GM18861 (cell line): ENCODE results near the gene RBM39.
"Not testable (repeated sequence)": the region's sequence is repeated elsewhere in the genome, so short reads cannot be mapped to it uniquely, and the experiment has no call there.

Experiments used
- ATAC-seq: cut with Tn5 transposase; IDR thresholded peaks from one replicate; pipeline ENCODE4 v1.9.1; 2021; ENCODE audit not compliant: unreplicated experiment

Gene RBM39

DNA sequence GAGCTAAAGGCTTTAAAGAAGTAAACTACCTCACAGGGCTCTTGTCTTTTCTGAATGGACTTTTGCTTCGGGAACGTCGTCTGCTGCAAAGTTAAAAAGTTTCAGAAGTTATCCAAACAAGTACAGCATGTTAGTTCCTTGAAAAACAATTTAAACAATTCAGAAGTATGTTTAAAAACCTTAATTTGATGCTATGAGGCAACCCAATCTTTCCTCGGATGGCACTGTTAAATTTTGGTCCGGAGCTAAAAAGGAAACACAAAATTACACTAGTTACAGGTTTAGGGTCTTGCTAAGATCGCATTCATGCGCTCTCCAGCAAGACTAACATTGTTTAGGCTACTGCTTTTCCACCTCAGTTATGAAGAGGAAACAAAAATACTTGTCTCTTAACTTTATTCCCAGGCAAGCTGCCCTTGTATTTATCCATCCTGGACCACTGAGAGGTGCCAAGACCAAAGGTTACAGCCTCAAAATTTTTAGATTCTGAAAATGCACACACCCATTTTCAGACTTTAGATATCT is 12.7 kb downstream of the RBM39 start:
- no peak for ATAC-seq

DNA sequence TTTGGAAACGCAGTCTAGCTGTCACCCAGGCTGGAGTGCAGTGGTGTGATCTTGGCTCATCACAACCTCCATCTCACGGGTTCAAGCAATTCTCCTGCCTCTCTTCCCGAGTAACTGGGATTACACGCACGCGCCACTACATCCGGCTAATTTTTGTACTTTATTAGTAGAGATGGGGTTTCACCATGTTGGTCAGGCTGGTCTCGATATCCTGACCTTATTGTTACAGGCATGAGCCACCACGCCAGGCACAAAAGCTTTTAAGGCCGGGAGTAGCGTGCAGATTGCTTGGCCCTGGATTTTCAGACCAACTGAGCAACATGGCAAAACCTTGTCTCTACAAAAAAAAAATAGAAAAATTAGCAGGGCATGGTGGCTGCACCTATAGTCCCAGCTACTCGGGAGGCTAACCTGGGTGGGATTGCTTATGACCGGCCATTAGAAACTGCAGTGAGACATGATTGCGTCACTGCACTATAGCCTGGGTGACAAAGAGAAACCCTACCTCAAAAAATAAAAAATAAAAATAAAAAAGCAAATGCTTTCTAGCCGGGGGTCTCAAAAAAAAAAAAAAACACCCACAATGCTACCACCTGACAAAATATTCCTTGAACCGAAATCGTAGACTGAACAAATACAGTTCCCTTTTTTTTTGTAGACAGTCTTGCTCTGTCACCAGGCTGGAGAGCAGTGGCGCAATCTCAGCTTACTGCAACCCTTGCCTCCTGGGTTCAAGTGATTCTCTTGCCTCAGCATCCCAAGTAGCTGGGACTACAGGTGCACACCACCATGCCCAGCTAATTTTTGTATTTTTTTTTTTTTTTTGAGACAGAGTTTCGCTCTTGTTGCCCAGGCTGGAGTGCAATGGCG is 15.0 kb downstream of the RBM39 start:
- no peak for ATAC-seq

DNA sequence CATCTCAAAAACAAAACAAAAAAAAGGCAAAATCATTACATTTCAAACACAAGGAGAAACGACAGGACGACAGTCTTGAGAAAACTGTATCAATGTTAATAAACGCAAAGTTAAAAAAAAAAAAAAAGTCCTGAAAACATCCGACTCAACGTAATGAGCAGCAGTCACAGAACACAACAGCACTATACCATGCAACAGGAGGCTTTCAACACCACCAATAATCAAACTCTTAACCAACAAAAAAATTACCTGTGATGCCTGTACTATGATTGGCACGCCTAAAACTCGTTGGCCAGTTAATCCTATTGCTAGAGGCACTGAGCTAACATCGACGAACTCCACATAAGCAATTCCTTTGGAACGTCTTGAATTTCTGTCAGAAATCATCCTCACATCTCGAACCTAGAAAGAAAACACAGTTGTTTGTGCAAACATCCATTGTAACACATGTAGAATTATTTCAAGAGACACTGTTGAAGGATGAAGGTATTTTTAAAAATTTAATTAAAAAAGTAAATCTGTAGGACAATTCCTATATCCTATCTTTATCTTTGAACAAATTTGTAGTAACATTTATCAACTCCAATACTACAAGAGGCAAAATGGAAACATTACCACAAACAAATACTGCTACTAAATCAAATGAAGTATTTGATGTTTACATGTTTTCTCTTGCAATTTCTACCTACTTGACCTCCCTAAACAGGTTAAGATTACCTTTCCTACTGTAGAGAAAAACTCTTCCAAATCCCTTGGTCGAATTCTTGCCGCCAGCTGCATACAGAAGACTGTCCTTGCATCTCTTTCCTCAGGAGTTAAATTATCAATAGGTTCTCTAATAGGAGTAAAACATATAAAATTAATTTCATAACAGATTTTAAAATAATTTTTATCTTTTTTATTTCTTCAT is 17.5 kb downstream of the RBM39 start:
- ATAC-seq = no peak

- ATAC-seq = not testable (repeated sequence)
Observed at GRCh38 chr20:35723652-35724320, 18.3 kb downstream of the RBM39 start.

DNA sequence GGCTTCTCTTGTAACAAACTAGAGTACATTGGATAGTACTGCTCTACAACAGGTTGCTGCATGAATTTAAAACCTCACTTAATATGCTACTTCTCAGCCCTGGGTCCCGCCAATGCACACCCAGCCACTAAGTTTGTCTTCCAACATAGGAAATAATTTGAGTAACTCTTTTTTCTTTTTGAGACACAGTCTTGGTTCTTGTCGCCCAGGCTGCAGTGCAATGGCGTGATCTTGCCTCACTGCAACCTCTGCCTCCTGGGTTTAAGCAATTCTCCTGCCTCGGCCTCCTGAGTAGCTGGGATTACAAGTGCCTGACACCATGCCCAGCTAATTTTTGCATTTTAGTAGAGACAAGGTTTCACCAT is 18.8 kb downstream of the RBM39 start:
- not testable (repeated sequence) for ATAC-seq

- ATAC-seq = no peak
Observed at GRCh38 chr20:35721621-35722020, 20.4 kb downstream of the RBM39 start.

DNA sequence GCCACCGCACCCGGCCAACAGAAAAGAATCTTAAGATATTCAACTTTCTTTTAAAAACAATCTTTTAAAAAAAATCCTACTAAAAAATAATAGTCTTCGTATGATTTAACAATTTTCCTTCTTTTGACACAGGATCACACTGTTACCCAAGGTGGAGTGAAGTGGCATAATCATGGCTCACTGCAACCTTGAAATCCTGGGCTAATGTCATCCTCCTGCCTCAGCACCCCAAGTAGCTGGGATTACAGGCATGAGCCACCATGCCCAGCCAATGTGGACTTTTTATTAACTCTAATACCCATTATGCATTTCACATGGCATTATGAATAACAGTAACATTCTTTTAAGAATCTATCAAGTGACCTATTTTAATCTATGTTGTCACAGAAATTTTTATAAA is 20.8 kb downstream of the RBM39 start:
- ATAC-seq = no peak

GRCh38 chr20:35720165-35721123 is 21.6 kb downstream of the RBM39 start:
- ATAC-seq = no peak

- ATAC-seq = no peak
Observed at GRCh38 chr20:35719717-35720116, 22.3 kb downstream of the RBM39 start.

DNA sequence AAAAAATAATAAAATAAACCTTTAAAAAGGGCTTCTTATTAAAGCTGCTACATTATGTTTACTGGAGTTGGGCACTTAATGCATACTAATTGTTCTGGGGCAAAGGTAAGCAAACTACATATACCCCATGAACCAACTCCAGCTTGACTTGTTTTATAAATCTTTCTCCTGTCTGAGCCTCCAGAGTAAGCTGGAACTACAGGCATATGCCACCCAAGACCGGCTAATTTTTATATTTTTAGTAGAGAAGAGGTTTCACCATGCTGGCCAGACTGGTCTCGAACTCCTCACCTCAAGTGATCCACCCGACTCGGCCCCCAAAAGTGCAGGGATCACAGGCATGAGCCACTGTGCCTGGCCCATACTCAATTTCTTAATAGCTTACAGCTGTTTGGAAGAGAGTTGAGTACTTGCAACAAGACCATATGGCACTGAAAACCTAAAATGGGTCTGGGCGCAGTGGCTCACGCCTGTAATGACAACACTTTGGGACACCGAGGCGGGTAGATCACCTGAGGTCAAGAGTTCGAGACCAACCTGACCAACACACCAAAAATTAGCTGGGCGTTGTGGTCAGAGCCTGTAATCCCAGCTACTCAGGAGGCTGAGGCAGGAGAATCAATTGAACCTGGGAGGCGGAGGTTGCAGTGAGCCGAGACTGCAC is 23.0 kb downstream of the RBM39 start:
- no peak for ATAC-seq

DNA sequence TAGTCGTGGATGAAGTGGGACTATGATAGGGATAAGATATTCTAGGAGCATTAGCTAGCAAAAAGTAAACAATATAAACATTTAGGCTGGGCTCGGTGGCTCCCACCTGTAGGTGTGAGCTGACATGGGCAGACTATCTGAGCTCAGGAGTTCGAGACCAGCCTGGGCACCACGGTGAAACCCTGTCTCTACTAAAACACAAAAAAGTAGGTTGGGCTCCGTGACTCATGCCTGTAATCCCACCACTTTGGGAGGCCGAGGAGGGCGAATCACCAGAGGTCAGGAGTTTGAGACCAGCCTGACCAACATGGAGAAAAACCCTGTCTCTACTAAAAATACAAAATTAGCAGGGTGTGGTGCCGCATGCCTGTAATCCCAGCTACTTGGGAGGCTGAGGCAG is 23.7 kb downstream of the RBM39 start:
- not testable (repeated sequence) for ATAC-seq

DNA sequence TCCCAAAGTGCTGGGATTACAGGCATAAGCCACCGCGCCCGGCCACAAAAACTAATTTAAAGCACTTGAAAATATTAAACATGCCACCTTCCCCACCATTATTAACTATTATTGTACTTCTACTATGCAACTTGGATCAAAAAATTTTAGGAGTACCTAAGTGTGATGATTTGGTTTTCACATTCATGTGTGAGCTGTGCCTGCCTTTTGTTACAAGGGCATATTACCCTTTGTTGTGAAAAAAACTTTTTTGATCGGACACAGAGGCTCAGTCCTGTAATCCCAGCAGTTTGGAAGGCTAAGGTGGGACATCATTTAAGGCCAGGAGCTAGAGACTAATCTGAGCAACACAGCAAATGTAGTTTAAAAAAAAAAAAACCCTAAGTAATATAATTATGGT is 25.7 kb downstream of the RBM39 start:
- ATAC-seq = no peak

- ATAC-seq = no peak
Observed at GRCh38 chr20:35715652-35716051, 26.4 kb downstream of the RBM39 start.

- ATAC-seq = no peak
Observed at GRCh38 chr20:35714127-35714526, 27.9 kb downstream of the RBM39 start.

DNA sequence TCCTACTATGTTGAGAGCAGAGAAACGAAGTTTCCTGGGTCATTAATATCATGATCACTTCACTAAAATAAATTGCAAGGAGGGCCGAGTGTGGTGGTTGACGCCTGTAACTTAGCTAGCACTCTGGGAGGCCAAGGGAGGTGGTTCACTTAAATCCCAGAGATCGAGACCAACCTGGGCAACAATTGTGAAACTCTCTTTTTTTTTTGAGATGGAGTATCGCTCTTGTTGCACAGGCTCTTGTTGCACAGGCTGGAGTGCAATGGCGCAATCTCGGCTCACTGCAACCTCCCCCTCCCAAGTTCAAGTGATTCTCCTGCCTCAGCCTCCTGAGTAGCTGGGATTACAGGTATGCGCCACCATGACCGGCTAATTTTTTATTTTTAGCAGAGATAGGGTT is 28.9 kb downstream of the RBM39 start:
- ATAC-seq = not testable (repeated sequence)

GRCh38 chr20:35711588-35712209 is 30.4 kb downstream of the RBM39 start:
- no peak for ATAC-seq

DNA sequence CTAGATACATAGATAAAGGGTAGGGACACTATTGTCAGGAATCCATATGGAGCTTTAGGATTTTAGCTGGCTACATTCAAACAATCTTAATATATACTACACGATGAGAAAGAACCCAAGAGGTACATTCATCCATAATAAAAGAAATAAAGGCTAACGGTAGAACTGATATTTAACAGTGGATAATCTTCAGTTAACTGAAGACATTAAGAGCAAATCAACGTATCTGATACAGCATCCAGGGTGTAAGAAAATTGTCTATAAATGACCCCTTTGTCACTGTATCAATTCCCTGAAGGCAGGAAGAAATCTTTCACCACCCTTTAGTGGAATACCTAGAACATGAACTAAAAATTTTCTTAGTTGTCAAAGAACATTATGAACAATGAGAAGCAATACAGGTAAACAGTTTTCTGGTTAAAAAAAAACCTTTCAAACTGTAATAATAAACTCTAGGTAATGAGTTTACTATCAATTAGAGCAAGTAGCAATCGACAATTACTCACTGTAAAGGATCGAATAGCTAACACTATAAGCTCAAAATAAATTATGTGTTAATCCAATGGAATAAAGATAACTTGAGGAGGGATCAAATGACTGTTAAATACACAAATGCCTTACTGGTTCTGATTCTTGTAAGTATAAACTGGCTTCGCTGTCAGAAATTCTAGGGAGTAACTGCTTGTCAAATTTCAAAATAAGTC is 31.0 kb downstream of the RBM39 start:
- no peak for ATAC-seq

DNA sequence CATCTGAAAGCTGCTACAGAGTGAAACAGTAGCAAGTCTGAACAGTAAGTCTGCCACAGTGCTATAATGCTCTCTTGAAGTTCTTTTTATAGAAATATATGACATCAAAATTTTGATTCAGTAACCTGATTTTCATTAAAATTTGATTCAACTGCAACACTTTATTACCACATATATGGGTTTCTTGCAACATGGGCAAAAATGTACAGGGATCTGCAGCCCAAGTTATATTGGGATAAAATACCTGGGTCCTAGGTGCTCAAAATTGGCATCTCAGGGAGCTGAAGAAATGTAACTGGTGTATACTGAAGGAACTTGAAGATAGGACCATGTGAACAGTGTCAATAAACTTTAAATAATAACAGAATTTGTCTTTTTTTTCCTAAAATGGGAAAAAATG is 32.0 kb downstream of the RBM39 start:
- ATAC-seq = no peak
